ENCODE results near the gene PCDHA2.
"Not testable (repeated sequence)": the region's sequence is repeated elsewhere in the genome, so short reads cannot be mapped to it uniquely, and the experiment has no call there.

The PCDHA2 gene

DNA sequence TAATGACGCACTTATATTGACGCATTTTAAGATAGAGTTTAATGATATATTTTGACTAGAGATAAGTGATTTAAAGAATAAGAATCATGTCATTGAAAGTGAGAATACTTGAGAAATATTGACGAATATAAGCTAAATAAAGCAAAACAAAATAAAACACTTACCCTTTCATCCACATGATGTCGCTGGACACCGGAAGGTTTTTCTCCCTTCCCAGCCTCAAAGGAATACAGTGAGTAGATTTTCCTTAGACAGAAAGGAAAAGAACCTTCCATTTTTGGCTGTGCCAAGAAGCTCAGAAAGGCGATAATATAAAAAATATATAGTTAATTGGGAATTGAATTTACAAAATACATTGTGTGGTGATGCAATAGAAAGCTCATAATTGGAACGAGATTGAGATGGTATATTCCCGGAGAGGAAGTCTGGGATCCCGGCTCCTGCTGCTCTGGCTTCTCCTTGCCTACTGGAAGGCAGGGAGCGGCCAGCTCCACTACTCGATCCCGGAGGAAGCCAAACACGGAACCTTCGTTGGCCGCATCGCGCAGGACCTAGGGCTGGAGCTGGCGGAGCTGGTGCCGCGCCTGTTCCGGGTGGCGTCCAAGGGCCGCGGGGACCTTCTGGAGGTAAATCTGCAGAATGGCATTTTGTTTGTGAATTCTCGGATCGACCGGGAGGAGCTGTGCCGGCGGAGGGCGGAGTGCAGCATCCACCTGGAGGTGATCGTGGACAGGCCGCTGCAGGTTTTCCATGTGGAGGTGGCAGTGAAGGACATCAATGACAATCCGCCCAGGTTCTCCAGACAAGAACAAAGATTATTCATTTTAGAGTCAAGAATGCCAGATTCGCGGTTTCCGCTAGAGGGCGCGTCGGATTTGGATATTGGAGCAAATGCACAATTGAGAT is 27.0 kb downstream of the PCDHA2 start, which contains the start of gene PCDHA5:
Gene PCDHA5, plus strand, starts transcription at position 239 of the 906 bp plus-strand sequence.
- FAIRE-seq, result peak; percentile 96

- FAIRE-seq, result no peak
These were observed 27.6 kb downstream of the PCDHA2 start for GRCh38 chr5:140822281-140822629.

- FAIRE-seq, result not testable (repeated sequence)
These were observed 28.3 kb downstream of the PCDHA2 start for GRCh38 chr5:140822969-140823368.

DNA sequence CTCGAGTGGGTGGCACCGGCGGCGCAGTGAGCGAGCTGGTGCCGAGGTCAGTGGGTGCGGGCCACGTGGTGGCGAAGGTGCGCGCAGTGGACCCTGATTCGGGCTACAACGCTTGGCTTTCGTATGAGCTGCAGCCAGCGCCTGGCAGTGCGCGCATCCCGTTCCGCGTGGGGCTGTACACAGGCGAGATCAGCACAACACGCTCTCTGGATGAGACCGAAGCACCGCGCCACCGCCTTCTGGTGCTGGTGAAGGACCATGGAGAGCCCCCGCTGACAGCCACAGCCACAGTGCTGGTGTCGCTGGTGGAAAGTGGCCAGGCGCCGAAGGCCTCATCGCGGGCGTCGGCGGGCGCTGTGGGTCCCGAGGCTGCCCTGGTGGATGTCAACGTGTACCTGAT is 28.8 kb downstream of the PCDHA2 start:
- no peak for FAIRE-seq

DNA sequence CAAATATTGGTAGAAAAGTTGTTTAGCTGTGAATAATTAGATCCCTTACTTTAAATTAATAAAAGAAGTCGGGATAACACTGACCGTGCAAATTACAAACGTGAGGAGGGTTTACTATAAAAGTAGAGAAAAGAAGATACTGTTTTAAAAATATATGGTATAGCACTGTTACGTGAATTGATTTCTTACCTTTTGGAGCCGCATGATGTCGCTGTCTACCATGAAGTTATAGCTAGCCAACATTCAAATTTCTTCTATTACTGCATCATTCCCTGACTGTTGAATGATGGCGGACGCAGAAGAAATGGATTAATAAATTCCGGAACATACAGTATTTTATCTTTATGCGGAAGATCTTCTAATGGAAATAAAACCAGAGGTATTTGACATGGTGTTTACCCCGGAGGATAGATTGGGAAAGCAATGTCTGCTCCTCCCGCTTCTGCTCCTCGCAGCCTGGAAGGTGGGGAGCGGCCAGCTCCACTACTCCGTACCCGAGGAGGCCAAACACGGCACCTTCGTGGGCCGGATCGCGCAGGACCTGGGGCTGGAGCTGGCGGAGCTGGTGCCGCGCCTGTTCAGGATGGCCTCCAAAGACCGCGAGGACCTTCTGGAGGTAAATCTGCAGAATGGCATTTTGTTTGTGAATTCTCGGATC is 33.2 kb downstream of the PCDHA2 start, which contains the start of gene PCDHA6:
Gene PCDHA6, plus strand, starts transcription at position 257 of the 658 bp plus-strand sequence. Its CDS starts 132 bp downstream, at position 389.
- no peak for FAIRE-seq

DNA sequence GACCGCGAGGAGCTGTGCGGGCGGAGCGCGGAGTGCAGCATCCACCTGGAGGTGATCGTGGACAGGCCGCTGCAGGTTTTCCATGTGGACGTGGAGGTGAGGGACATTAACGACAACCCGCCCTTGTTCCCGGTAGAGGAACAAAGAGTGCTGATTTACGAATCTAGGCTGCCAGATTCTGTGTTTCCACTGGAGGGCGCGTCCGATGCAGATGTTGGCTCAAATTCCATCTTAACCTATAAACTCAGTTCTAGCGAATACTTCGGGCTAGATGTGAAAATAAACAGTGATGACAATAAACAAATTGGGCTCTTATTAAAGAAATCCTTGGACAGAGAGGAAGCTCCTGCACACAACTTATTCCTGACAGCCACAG is 33.7 kb downstream of the PCDHA2 start:
- no peak for FAIRE-seq

DNA sequence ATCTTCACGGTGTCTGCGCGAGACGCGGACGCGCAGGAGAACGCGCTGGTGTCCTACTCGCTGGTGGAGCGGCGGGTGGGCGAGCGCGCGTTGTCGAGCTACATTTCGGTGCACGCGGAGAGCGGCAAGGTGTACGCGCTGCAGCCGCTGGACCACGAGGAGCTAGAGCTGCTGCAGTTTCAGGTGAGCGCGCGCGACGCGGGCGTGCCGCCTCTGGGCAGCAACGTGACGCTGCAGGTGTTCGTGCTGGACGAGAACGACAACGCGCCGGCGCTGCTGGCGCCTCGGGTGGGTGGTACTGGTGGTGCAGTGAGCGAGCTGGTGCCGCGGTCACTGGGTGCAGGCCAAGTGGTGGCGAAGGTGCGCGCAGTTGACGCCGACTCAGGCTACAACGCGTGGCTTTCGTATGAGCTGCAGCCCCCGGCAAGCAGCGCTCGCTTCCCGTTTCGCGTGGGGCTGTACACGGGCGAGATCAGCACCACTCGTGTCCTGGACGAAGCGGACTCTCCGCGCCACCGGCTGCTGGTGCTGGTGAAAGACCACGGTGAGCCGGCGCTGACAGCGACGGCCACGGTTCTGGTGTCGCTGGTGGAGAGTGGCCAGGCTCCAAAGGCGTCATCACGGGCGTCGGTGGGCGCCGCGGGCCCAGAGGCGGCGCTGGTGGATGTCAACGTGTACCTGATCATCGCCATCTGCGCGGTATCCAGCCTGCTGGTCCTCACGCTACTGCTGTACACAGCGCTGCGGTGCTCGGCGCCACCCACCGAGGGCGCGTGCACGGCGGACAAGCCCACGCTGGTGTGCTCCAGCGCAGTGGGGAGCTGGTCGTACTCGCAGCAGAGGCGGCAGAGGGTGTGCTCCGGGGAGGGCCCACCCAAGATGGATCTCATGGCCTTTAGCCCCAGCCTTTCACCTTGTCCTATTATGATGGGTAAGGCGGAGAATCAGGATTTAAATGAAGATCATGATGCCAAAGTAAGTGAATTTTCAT is 35.2 kb downstream of the PCDHA2 start:
- FAIRE-seq, result not testable (repeated sequence)

- peak; percentile 85 for FAIRE-seq
These were observed 39.3 kb downstream of the PCDHA2 start, which contains the start of gene PCDHA7 for GRCh38 chr5:140833993-140834392. TSS of gene PCDHA7 (plus strand) at chr5:140834269. CDS start at chr5:140834384, 115 bp downstream.

DNA sequence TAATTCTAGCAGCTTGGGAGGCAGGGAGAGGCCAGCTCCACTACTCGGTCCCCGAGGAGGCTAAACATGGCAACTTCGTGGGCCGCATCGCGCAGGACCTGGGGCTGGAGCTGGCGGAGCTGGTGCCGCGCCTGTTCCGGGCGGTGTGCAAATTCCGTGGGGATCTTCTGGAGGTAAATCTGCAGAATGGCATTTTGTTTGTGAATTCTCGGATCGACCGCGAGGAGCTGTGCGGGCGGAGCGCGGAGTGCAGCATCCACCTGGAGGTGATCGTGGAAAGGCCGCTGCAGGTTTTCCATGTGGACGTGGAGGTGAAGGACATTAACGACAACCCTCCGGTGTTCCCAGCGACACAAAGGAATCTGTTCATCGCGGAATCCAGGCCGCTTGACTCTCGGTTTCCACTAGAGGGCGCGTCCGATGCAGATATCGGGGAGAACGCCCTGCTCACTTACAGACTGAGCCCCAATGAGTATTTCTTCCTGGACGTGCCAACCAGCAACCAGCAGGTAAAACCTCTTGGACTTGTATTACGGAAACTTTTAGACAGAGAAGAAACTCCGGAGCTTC is 39.9 kb downstream of the PCDHA2 start:
- not testable (repeated sequence) for FAIRE-seq

DNA sequence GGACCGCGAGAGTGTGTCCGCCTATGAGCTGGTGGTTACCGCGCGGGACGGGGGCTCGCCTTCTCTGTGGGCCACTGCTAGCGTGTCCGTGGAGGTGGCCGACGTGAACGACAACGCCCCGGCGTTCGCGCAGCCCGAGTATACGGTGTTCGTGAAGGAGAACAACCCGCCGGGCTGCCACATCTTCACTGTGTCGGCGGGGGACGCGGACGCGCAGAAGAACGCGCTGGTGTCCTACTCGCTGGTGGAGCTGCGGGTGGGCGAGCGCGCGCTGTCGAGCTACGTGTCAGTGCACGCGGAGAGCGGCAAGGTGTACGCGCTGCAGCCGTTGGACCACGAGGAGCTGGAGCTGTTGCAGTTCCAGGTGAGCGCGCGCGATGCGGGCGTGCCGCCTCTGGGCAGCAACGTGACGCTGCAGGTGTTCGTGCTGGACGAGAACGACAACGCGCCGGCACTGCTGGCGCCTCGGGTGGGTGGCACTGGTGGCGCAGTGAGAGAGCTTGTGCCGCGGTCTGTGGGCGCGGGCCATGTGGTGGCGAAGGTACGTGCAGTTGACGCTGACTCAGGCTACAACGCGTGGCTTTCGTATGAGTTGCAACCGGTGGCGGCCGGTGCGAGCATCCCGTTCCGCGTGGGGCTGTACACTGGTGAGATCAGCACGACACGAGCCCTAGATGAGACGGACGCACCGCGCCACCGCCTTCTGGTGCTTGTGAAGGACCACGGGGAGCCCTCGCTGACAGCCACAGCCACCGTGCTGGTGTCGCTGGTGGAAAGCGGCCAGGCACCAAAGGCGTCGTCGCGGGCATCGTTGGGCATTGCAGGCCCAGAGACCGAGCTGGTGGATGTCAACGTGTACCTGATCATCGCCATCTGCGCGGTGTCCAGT is 41.2 kb downstream of the PCDHA2 start:
- no peak for FAIRE-seq

- no peak for FAIRE-seq
These were observed 46.6 kb downstream of the PCDHA2 start, which contains the start of gene PCDHA8 for GRCh38 chr5:140840978-140841962. TSS of gene PCDHA8 (plus strand) at chr5:140841187. CDS start at chr5:140841322, 135 bp downstream.

- FAIRE-seq, result no peak
These were observed 48.4 kb downstream of the PCDHA2 start for GRCh38 chr5:140842798-140843733.

All from TTC549 (cell line).